SK-N-SH (cell line): ENCODE measurements around the gene DDX41. TPM values are rescaled to one million over a fixed set of nuclear protein-coding genes. Genes with fewer than 3 reads are reported as not detected.

ENCODE experiments used
- CTCF ChIA-PET: fragments of 300-600, 350-600 bp; formaldehyde crosslinking; extraction: SDS; loops from one replicate; lab custom pipeline; 2021; lab: Yijun Ruan, JAX
- POLR2A ChIA-PET: fragments of 350-600 bp; sonication (Branson Sonifier 250); formaldehyde crosslinking; extraction: SDS; loops from one replicate; lab custom pipeline; 2020; ENCODE audit warnings: antibody characterized with exemption, inconsistent platforms; lab: Yijun Ruan, JAX
- DNase-seq: peaks from one replicate; pipeline ENCODE4 v3.0.0; 2012
- H2AFZ ChIP-seq: fragments of 200-600 bp; sonication (generic); 2 replicates; pipeline ENCODE4 v1.8.1; 2016; ENCODE audit warnings: antibody characterized with exemption, mild to moderate bottlenecking, low read depth
- H3F3A ChIP-seq: fragments of 200-600 bp; sonication (generic); replicated peaks from 2 replicates; pipeline ENCODE3; 2016; ENCODE audit warnings: antibody characterized with exemption, mild to moderate bottlenecking; ENCODE audit not compliant: insufficient read depth
- H3K27ac ChIP-seq, 2 experiments: fragments of 200-500 bp in 1 of 2; fragments of 200-600 bp in 1 of 2; sonication (Bioruptor generic) in 1 of 2; sonication (generic), shearing (Covaris generic) in 1 of 2; 2 replicates each; pipeline versions ENCODE4 v1.5.1 to v1.6.1; 2014 to 2016; ENCODE audit warnings: low read depth in 2 of 2, inconsistent platforms in 1 of 2, low read length in 1 of 2, mild to moderate bottlenecking in 1 of 2, mixed read lengths in 1 of 2
- H3K27me3 ChIP-seq: fragments of 200-600 bp; sonication (generic), shearing (Covaris generic); 2 replicates; pipeline ENCODE4 v1.6.1; 2016; ENCODE audit warnings: mixed run types; ENCODE audit not compliant: insufficient read depth
- H3K36me3 ChIP-seq, 2 experiments: fragments of 200-500 bp in 1 of 2; fragments of 200-600 bp in 1 of 2; sonication (Bioruptor generic) in 1 of 2; sonication (generic) in 1 of 2; replicated peaks in 1 of 2; 2 replicates each; pipeline versions ENCODE3 to v1.5.1; 2014 to 2016; ENCODE audit warnings: low read length in 1 of 2, mild to moderate bottlenecking in 1 of 2; ENCODE audit not compliant: insufficient read depth in 2 of 2, control insufficient read depth in 1 of 2
- H3K4me1 ChIP-seq, 2 experiments: fragments of 200-500 bp in 1 of 2; fragments of 200-600 bp in 1 of 2; sonication (Bioruptor generic) in 1 of 2; sonication (generic), shearing (Covaris generic) in 1 of 2; 2 replicates each; pipeline versions ENCODE4 v1.5.1 to v1.6.1; 2014 to 2016; ENCODE audit warnings: low read depth in 1 of 2, low read length in 1 of 2, mixed run types in 1 of 2; ENCODE audit not compliant: insufficient read depth in 2 of 2, control insufficient read depth in 1 of 2
- H3K4me2 ChIP-seq: fragments of 200-600 bp; sonication (generic), shearing (Covaris generic); 2 replicates; pipeline ENCODE4 v1.6.1; 2017; ENCODE audit warnings: mixed run types
- H3K4me3 ChIP-seq, 2 experiments: fragments of 200-500 bp in 1 of 2; fragments of 200-600 bp in 1 of 2; sonication (Bioruptor generic) in 1 of 2; sonication (generic), shearing (Covaris generic) in 1 of 2; 2 replicates each; pipeline versions ENCODE4 v1.5.1 to v1.8.1; 2014 to 2016; ENCODE audit warnings: low read depth in 2 of 2, inconsistent platforms in 1 of 2, low read length in 1 of 2, mild to moderate bottlenecking in 1 of 2, mixed read lengths in 1 of 2, moderate library complexity in 1 of 2
- H3K79me2 ChIP-seq: fragments of 200-600 bp; sonication (generic); 2 replicates; pipeline ENCODE4 v1.8.1; 2017; ENCODE audit warnings: mild to moderate bottlenecking; ENCODE audit not compliant: insufficient read depth
- H3K9ac ChIP-seq: fragments of 200-600 bp; sonication (generic); 2 replicates; pipeline ENCODE4 v1.6.1; 2017; ENCODE audit warnings: mixed run types
- H3K9me2 ChIP-seq: fragments of 200-600 bp; sonication (generic); 2 replicates; pipeline ENCODE4 v1.6.1; 2017; ENCODE audit warnings: mixed run types
- H3K9me3 ChIP-seq: fragments of 200-600 bp; sonication (generic); 2 replicates; pipeline ENCODE4 v1.6.1; 2017; ENCODE audit warnings: mixed run types, mild to moderate bottlenecking, moderate library complexity
- H4K20me1 ChIP-seq: fragments of 200-600 bp; sonication (generic); 2 replicates; pipeline ENCODE4 v1.6.1; 2017; ENCODE audit warnings: mild to moderate bottlenecking, mixed run types; ENCODE audit not compliant: insufficient read depth
- CHD2 ChIP-seq: fragments of 150-350 bp; IDR thresholded peaks from 2 replicates; pipeline ENCODE4 v1.6.1; 2018; ENCODE audit warnings: low read length; ENCODE audit not compliant: partially characterized antibody
- EZH2phosphoT487 ChIP-seq: fragments of 200-600 bp; sonication (generic); IDR thresholded peaks from 2 replicates; pipeline ENCODE4 v1.6.1; 2017; ENCODE audit warnings: low read depth, mixed run types, mild to moderate bottlenecking, antibody characterized with exemption, moderate library complexity, borderline replicate concordance
- FOSL2 ChIP-seq: IDR thresholded peaks from 2 replicates; pipeline ENCODE4 v1.4.0; 2012; ENCODE audit warnings: low read depth, mild to moderate bottlenecking, moderate library complexity, borderline replicate concordance
- FOXJ3 ChIP-seq: sonication (generic); formaldehyde crosslinking; IDR thresholded peaks from 2 replicates; pipeline ENCODE4 v1.5.1; 2020; ENCODE audit warnings: mild to moderate bottlenecking, missing genetic modification reagents
- FOXM1 ChIP-seq: IDR thresholded peaks from 2 replicates; pipeline ENCODE4 v1.4.0; 2012; ENCODE audit warnings: low read depth, mild to moderate bottlenecking
- GATA2 ChIP-seq: sonication (generic); formaldehyde crosslinking; IDR thresholded peaks from 2 replicates; pipeline ENCODE4 v1.5.0; 2020; ENCODE audit warnings: mild to moderate bottlenecking, missing genetic modification reagents
- MXI1 ChIP-seq: IDR thresholded peaks from 2 replicates; pipeline ENCODE4 v1.6.1; 2012; ENCODE audit warnings: mild to moderate bottlenecking, low read depth, low read length, improper control_type of control experiment
- NFIC ChIP-seq: IDR thresholded peaks from 2 replicates; pipeline ENCODE4 v1.4.0; 2012; ENCODE audit warnings: borderline replicate concordance
- NRF1 ChIP-seq: IDR thresholded peaks from 2 replicates; pipeline ENCODE4 v1.6.1; 2012; ENCODE audit warnings: low read depth, mild to moderate bottlenecking, low read length
- POLR2AphosphoS5 ChIP-seq: IDR thresholded peaks from 2 replicates; pipeline ENCODE4 v1.6.1; 2012; ENCODE audit warnings: low read depth, low read length
- RAD21 ChIP-seq: IDR thresholded peaks from 2 replicates; pipeline ENCODE4 v1.6.1; 2012; ENCODE audit warnings: mild to moderate bottlenecking, low read length
- RFX5 ChIP-seq: IDR thresholded peaks from 2 replicates; pipeline ENCODE4 v1.6.1; 2012; ENCODE audit warnings: mild to moderate bottlenecking, improper control_type of control experiment, low read length
- SMC3 ChIP-seq: IDR thresholded peaks from 2 replicates; pipeline ENCODE4 v1.6.1; 2012; ENCODE audit warnings: low read depth, low read length, improper control_type of control experiment
- TAF1 ChIP-seq: IDR thresholded peaks from 2 replicates; pipeline ENCODE4 v1.6.1; 2012; ENCODE audit warnings: low read depth, mild to moderate bottlenecking, low read length, moderate library complexity, borderline replicate concordance
- TCF12 ChIP-seq: IDR thresholded peaks from 2 replicates; pipeline ENCODE4 v1.4.0; 2012
- USF2 ChIP-seq: fragments of 150-350 bp; IDR thresholded peaks from 2 replicates; pipeline ENCODE4 v1.6.1; 2017; ENCODE audit warnings: antibody characterized with exemption, low read length, low read depth, borderline replicate concordance
- WGBS: methylation state at CpG from one replicate; pipeline ENCODE4 v1.1.6; 2017; ENCODE audit warnings: low lambda C conversion rate; 5-methylcytosine and 5-hydroxymethylcytosine counted together
- polyA plus RNA-seq, 3 experiments: library from polyadenylated mRNA; depleted of rRNA; stranded (reverse); fragments of >200 nt; gene quantifications; 2 replicates each; pipeline ENCODE4 v1.2.3, GENCODE V29; 2012
- TF ChIP-seq, protein P1 (sequence below): IDR thresholded peaks from 2 replicates; pipeline ENCODE4 v1.4.0; 2012; ENCODE audit warnings: low read depth, borderline replicate concordance

DDX41 gene
- polyA plus RNA-seq, 1 of the 3 experiments (the other 2 are of a cell fraction), result 176 TPM

- Histone ChIP-seq H2AFZ (no peak overlapping the region), H3K79me2 (peaks cover 20% of the 10 kb centered on the region), H4K20me1 (peaks cover 17% of the 10 kb centered on the region), H3K9me2 (no peaks in the 10 kb centered on the region), H3K4me2 (no peak overlapping the region), H3F3A (no peaks in the 10 kb centered on the region), H3K27ac (no peak overlapping the region), H3K36me3 (peaks cover 1 to 3% of the 10 kb centered on the region in 2 experiments), H3K4me3 (no peak overlapping the region), H3K9ac (no peak overlapping the region), H3K9me3 (no peaks in the 10 kb centered on the region), H3K4me1 (peaks cover 0 to 16% of the 10 kb centered on the region in 2 experiments; a peak in 2 of 4 replicates), H3K27me3 (no peaks in the 10 kb centered on the region)
- TF ChIP-seq, protein P1, sequence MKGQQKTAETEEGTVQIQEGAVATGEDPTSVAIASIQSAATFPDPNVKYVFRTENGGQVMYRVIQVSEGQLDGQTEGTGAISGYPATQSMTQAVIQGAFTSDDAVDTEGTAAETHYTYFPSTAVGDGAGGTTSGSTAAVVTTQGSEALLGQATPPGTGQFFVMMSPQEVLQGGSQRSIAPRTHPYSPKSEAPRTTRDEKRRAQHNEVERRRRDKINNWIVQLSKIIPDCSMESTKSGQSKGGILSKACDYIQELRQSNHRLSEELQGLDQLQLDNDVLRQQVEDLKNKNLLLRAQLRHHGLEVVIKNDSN, result peak; percentile 41; the same call in 1 of the 2 replicates
- TF ChIP-seq SMC3 (no peak), TAF1 (no peak), RAD21 (no peak), MXI1 (no peak)
- DNase-seq, result no peak
- ChIA-PET CTCF (interaction anchor here (1.1 kb wide), 1 partner anchor 153 kb away, joined by 3 read pairs; no protein-coding TSS in a partner anchor), POLR2A (no interaction called here)
- 68% methylated on average over 4 of the region's 4 CpGs for WGBS
These were observed 40.4 kb upstream of the DDX41 start for GRCh38 chr5:177557041-177557647.

DNA sequence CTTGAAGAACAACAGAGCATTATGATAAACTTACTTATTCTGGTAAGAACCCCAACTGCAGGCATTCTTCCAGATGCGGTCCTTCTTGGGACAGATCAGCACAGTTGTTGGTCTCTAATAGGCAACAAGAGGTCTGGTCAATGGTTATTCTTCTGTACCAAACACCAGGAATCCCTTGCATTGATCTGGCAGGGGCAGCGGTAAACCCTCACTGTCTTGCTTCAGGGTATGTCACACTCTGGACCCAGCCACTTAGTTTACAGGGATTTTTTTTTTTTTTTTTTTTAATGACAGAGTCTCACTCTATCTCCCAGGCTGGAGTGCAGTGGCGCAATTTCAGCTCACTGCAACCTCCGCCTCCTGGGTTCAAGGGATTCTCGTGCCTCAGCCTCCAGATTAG lies 38.9 kb upstream of the DDX41 start:
- Histone ChIP-seq H3K9ac (no peak overlapping the region), H3K9me2 (no peaks in the 10 kb centered on the region), H3K27me3 (no peaks in the 10 kb centered on the region), H2AFZ (no peak overlapping the region), H4K20me1 (peaks cover 32% of the 10 kb centered on the region), H3K4me1 (peaks cover 0 to 16% of the 10 kb centered on the region in 2 experiments; a peak in 2 of 4 replicates), H3K79me2 (peaks cover 35% of the 10 kb centered on the region), H3F3A (no peaks in the 10 kb centered on the region), H3K36me3 (peaks cover 8 to 16% of the 10 kb centered on the region in 2 experiments), H3K27ac (no peak overlapping the region), H3K4me2 (no peak overlapping the region), H3K9me3 (no peaks in the 10 kb centered on the region), H3K4me3 (no peak overlapping the region)
- ChIA-PET POLR2A (interaction anchor here (0.8 kb wide), 1 partner anchor 74 kb away, joined by 4 read pairs; no protein-coding TSS in a partner anchor), CTCF (no interaction called here)
- 90% methylated on average over 5 of the region's 5 CpGs for WGBS
- TF ChIP-seq TCF12 (no peak), RFX5 (no peak), GATA2 (CRISPR knock-in tag) (no peak)
- TF ChIP-seq, protein P1, result no peak
- TF ChIP-seq, all 33 proteins: peak for 0
- DNase-seq, result no peak

- Histone ChIP-seq H3K4me2 (peak overlapping the region; percentile 71), H3K27ac (no peak overlapping the region), H3K9me3 (no peaks in the 10 kb centered on the region), H3K36me3 (peaks cover 8 to 19% of the 10 kb centered on the region in 2 experiments), H3K4me3 (peak overlapping the region; percentile 61 to 94; a peak in 3 of 4 replicates), H3K27me3 (no peaks in the 10 kb centered on the region), H2AFZ (peak overlapping the region; percentile 78), H3K9ac (no peak overlapping the region), H3K9me2 (no peaks in the 10 kb centered on the region), H3K79me2 (peaks cover 39% of the 10 kb centered on the region), H3K4me1 (peaks cover 0 to 16% of the 10 kb centered on the region in 2 experiments; a peak in 2 of 4 replicates), H4K20me1 (peaks cover 36% of the 10 kb centered on the region), H3F3A (no peaks in the 10 kb centered on the region)
- ChIA-PET POLR2A (interaction anchor here (0.8 kb wide), 1 partner anchor 73 kb away, joined by 4 read pairs; no protein-coding TSS in a partner anchor), CTCF (no interaction called here)
- no peak for DNase-seq
- 98% methylated on average over 2 of the region's 2 CpGs for WGBS
- TF ChIP-seq CHD2 (no peak), NRF1 (no peak), EZH2phosphoT487 (no peak), TAF1 (no peak), FOXJ3 (no peak), FOSL2 (no peak), NFIC (no peak), POLR2AphosphoS5 (no peak), FOXM1 (no peak), USF2 (no peak)
- TF ChIP-seq, protein P1, result no peak
These were observed 38.5 kb upstream of the DDX41 start for GRCh38 chr5:177555228-177555627.
